Stimulated activated CD8-positive, alpha-beta memory T cell treated with anti-CD3 and anti-CD28 coated beads, Interleukin-7, amount 100 ng/mL, for 1 hour (primary cell): Measurements from ENCODE around the gene CLTC.
"Not testable (repeated sequence)": the region's sequence is repeated elsewhere in the genome, so short reads cannot be mapped to it uniquely, and the experiment has no call there.

Experiments used
- DNase-seq, 2 donors: peaks; one replicate each; pipeline ENCODE4 v3.0.0-alpha.2; 2020; ENCODE audit warnings: low read depth in 2 of 2

Gene CLTC

DNA sequence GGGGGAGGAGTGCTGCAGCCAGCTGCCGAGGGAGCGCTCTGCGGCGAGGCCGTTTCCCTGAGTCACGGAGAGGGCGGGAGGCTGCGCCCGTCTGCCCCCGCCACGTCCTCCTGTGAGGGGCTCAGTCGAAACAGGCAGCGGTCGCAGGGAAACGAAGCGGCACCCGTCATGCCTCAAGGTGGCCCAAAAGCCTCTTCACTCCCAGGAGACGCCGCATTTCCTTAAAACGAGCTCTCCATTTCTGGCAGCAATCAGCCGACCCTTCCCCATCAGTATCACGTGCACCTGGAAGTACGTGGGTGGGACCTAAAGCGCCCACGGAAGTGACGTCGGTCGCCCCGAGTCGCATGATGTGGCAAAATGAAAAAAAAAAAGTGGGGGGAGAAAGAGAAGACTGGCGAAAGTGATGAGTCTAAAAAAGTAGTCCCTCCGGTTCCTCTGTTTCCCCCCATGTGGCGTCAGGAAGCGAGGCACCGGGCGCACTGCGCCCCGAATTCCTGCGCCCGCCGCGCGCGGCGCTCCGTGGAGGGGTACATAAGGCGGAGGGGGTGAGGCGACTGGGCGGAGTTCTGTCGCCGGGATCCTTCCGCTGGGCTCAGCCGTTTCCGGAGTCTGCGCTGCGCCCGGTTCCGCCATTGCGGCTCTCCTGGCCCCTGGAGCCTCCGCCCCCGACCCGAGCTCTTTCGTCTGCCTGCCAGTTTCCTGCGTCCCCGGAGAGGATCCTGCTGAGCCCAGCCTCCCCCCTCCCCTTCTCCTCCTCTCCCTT lies at the start of gene CLTC:
CLTC (plus strand) TSS at position 598 of the 766 bp plus-strand sequence. CDS start 237 bp downstream, outside the sequence.
- peak; percentile 78 to 80 for DNase-seq

DNA sequence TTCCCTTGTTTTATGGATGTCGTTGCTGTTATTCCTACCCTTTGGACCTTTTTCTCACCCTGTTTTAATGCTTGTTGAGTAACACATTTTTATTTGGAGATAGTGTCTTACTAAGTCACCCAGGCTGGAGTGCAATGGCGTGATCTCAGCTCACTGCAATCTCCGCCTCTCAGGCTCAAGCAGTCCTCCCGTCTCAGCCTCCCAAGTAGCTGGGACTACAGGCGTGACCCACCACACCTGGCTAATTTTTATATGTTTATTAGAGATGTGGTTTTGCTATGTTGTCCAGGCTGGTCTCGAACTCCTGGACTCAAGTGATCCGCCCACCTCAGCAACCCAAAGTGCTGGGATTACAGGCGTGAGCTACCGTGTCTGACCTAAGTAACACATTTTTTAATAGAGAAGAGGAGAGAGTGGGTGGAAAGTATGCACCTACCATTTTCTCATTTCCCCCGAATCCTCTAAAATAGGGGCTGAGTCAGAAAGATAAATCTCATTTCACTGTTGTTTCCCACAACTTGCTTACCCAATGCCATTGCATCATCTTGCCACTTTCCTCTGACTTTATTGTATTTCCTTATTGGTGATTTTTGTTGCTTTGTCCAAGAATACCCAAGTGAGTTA lies 47.3 kb upstream of the CLTC start:
- no peak for DNase-seq

DNA sequence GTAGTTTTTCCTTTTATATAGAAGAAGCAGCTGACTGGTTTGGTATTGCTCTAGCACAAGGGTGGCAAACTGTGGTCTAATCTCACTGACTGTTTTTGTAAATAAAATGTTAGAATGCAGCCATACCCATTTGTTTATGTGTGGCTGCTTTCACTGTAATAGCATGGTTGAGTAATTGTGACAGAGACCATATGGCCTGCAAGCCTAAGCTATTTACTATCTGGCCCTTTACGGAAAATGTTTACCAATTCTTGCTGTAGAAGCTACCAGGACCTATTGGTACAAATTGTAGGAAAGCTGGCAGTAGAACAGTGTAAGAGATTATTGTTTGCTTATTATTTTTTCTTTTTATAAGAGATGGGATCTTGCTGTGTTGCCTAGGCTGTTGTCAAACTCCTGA lies 35.5 kb upstream of the CLTC start:
- DNase-seq, result not testable (repeated sequence)

DNA sequence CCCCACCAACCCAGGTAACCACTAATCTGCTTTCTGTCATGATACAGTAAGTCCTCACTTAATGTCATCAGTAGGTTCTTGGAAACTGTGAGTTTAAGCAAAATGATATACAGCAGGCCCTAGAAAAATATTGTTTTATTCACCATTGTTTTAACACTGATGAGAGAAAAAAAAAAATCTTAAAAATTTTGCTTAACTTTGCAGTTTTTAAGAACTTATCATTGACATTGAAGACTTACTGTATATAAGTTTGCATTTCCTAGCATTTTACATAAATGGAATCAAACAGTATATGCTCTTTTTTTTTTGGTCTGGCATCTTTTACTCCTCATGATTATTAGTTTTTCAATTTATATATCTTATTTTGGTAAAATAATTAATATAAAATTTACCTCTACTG lies 19.5 kb upstream of the CLTC start:
- no peak for DNase-seq

DNA sequence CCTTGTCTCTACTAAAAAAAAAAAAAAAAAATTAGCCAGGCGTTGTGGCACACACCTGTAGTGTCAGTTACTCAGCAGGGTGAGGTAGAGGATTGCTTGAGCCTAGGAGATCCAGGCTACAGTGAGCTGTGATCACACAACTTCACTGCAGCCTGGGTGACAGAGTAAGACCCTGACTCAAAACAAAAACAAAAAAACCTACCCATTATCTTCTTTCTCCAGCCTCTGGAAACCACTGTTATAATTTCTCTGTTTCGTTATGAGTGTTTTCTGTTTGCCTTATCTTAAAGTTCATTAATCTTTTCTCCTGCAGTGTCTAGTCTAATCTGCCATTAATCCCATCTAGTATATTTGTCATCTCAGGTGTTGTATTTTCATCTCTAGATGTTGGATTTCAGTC lies 18.6 kb upstream of the CLTC start:
- no peak for DNase-seq

DNA sequence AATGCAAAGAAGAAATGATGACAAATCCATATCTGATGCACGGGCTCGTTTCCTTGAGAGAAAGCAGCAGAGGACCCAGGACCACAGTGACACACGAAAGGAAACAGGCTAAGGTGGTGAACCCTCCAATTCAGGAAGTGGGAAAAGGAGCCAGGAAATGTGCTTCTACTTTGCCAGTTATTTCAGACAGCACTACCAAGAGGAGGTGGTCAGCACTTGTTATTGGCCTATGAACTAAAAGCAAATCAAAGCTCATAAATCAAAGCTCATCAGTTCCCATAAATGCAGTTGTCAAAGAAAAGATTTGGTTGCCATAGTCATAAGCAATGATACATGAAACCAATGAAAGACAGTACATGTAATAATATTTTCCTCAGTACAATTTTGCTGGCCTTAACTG lies 12.6 kb upstream of the CLTC start:
- no peak for DNase-seq

DNA sequence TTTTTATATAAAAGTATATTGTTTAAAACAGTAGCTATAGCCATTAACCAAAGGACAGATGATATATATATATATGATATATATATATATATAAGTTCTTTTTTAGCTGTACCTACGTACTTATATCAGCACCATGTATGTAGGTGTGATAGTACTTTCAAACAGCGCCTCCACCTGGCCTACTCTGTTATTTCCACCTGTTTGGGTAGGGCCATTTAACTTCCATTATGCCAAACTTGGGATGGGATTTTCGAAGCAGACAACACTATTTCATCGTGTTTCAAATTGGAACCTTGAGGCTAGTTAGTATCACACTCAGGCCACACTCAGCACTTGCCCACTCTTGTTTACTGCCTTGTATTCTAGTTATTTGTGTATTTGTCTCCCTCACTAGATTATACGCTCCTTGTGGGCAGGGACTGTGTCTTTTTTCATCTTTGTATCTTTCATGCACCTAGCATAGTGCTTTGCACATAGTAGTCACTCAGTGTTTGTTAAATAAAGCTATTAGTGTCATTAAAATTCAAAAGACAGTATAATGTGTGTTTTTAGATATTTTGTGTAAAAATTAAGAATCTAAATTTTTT lies 11.8 kb upstream of the CLTC start:
- DNase-seq, result no peak

DNA sequence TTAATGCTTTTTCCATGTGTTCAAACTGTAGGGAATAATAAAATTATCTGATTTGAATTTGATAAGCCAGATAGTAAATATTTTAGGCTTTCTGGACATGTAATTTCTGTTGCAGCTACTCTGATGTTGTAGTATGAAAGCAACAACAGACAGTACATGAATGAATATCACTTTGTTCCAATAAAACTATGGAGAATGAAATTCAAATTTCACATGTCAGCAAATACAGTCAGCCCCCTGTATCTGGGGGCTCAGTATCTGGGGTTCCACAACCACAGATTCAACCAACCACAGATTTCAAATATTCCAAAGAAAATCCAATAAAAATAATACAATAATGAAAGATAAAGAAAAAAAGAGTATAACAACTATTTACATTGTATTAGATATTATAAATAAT lies 8.2 kb upstream of the CLTC start:
- no peak for DNase-seq

DNA sequence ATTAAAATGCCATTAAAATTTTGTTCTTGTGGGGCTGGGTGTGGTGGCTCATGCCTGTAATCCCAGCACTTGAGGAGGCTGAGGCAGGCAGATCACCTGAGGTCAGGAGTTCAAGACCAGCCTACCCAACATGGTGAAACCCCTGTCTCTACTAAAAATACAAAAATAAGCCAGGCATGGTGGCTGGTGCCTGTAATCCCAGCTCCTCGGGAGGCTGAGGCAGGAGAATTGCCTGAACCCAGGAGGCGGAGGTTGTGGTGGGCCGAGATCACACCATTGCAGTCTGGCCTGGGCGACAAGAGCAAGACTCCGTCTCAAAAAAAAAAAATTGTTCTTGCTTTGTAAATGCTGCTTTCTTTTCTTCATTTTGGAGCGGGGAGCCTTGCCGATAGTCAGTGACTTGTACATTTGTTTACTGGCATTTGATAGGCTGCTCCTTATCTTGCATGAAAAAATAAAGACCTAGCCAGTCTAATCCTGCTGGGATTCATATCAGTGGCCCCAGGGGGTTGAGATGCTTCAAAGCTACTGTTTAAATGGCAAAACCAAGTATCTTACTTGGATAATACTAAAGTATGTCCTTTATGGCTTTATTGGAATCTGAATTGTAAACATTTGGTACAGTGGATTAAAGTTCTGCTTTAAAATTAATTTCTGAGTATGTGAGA lies 3.3 kb upstream of the CLTC start:
- no peak for DNase-seq

DNA sequence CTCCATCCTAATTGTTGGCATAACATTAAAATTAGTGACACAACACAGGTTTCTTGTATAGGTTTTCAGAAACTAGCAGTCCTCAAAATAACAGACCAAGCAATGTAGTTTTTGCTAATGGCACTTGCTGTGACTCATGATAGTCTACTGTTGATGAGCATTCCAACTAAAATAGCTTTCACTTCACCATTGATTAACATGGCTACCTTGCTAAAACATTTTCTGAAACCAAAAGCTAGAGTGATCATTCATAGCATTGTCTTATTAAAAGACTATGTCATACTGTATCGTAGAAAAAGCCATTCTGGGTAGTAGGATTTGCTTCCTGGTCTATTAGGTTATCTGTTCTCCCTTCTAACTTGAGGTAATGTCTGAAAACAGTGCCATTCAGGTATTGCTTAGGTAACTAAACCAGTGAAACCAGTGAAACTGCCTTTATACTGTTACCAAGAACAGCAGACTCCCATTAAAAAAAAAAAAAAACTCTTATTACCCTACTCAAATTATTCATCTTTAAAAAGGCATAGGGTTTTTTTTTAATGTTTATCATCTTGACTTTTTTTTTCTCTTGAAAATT lies 2.5 kb upstream of the CLTC start:
- DNase-seq, result no peak

DNA sequence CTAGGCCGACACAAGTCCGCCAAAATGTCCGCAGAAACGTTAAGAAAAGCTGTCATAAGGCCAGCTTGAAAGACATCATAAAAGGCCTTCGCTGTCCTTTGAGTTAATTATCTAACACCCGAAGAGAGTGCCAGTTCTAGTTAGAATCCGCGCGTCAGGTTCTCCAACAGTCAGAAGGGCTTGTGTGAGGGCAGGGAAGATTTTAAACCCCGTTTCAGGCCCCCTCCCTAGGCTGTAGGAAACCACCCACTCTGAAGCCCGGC lies 729 bp upstream of the CLTC start:
- DNase-seq, result no peak

DNA sequence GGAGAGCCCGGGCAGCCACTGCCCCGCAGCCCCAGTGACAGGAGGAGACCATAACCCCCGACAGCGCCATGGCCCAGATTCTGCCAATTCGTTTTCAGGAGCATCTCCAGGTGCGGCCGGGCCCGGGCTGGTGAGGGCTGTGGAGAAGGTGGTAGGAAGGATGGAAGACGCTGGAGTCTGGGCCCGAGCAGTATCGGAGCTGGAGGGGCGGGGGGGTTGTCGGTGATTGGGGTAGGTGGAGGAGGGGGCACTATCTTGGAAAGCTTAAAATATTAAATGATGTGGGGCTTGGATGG lies 317 bp downstream of the CLTC start:
- no peak for DNase-seq

DNA sequence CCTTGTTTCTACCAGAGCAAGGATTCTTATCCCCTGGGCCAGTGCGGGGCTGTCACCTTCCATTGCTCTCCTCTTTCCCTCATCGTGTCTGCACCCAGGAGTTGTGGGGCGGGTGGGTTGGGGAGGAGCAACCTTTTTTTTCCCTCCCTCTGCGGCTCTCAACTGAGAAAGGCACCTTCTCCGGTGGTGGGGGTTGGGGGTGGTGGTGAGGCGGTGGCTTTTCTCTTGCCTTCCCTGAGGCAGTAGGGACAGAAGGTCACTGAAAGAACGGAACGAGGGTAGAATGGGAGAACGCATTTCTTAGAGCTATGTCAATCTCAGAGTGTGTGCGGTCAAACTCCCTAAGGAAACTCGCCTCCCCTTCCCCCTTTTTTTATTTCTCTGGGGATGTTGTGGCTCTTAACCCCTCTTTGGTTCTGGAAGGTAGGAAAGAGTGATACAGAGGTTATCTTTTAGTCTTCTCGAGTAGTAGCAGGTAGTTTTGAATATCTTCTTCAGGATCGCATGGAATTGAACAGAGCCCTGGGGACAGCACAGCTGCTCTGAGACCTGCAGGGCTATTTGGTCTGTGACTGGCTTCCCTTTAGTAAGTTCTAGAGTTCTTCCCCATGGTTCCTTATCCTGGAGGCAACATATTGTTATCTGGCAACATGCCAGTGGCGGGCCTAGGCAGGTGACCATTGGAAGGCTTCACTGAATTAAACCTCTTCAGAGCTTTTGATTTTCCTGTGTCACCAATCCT lies 994 bp downstream of the CLTC start:
- DNase-seq, result peak in 1 of 2 donors; percentile 15

DNA sequence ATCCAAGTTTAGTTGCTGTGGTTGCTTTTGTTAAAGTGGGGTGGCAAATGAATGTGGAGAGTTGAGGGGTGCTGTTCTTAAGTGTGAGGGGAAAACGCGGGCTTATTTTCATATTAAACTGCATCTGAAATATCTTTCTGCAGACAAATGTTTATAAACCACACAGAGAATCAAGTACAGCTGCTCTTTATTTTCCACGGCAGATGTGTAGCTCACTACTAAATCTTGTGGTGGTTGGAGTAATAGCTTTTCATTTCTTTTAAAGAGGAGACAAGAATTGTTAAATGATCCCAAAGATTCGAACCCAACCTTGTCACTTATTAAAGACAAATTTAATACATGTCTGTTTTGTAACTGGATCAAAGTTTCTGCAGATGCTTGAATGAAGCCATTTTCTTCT lies 2.1 kb downstream of the CLTC start:
- DNase-seq, result no peak

DNA sequence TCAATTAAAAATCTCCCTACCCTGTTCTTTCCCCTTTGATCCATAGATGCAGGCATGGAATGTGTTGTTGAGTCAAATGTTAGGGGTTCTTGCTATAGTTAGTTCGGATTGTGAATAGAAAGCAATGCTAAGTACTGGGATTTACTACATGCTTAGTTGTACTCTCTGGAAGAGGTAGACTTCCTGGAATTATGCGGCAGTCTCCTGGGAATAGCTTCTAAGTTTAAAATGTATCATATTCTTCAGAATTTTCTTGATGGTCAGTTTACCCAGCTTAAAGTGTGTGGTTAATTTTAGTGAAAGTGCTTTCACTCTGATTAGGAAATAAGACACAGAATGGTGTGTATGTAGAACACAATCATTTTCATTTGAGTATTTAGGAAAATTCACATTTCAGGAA lies 3.5 kb downstream of the CLTC start:
- no peak for DNase-seq

DNA sequence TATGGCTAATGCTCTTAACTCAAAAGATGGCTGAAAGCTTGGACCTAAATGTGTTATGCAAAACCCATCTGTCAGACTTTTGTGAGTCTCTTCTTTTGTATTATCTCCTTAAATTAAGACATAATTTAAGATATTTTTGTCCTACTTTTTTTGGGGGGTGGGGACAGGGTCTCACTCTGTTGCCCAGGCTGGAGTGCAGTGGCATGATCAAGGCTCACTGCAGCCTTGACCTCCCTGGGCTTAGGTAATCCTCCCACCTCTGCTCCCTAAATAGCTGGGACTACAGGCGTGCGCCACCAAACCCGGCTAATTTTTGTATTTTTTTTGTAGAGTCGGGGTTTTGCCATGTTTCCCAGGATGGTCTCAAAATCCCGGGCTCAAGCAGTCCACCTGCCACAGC lies 7.1 kb downstream of the CLTC start:
- no peak for DNase-seq

DNA sequence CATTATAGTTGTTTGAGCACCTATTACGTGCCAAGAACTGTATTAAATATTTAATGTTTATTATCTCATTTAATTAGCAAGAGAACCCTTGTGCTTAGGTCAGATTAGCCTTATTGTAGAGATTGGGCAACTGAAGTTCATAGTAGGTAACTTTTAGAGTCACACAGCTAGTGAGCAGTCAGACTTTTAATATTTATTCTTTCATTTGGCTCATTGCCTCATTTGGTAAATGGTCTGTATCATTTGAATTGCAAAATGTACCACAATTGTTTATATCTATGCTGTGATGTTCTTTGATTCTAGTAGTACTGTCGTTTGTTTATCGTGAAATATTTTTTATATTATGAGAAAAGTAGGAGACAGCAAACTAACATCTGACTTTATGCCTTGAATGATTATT lies 7.6 kb downstream of the CLTC start:
- no peak for DNase-seq

DNA sequence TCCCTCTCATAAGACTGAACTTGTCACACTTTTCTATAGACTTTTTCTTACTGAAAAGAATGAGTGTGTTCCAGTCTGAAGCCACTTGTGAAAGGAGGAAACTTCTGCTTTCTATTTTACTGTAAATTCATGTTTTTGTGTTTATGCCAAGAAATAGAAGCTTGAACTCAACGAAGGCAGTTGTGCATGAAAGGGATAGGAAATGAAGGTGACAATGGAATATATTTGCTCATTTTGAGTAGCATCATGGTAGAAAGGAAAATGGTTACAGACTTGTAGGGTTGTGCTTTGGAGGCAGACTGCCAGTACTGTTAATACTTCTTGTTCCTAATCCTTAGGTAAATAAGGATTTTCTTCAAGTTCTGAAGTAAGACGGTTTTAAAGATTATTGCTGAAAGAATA lies 8.1 kb downstream of the CLTC start:
- DNase-seq, result no peak

DNA sequence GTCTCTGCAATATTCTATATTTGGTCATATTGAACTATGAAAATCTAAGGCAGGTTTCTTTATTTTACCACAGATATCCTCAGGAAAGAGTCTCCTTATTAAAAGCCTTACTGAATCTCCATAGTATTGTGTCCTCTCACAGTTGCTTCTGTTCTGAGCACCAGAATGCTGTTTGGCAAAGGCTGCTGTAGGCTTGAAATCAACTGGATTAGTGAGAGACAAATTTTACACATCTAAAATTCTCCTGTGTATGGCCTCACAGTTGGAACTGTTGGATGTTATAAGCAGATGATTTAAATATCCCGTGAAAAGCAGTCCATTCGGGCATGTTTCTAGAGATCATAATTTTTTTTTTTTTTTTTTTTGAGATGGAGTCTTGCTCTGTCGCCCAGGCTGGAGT lies 9.5 kb downstream of the CLTC start:
- DNase-seq, result no peak

DNA sequence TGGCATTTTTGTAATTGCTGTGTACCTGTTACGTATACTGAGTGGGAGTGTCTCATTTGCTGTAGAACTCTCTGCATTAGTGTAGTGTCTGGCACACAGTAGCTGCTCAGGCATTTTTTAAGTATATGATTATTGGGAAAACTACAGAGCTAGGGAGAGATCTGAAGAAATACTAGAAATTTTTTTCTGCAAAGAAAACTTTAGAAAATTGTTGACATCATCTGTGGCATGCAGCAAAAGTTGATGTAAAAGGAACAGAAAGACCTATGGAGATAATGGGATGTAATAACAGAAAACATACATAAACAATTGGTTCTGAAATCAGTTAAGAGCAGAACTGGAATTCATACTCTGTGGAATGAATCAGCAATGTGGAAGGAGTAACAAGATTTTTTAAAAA lies 11.6 kb downstream of the CLTC start:
- DNase-seq, result no peak

DNA sequence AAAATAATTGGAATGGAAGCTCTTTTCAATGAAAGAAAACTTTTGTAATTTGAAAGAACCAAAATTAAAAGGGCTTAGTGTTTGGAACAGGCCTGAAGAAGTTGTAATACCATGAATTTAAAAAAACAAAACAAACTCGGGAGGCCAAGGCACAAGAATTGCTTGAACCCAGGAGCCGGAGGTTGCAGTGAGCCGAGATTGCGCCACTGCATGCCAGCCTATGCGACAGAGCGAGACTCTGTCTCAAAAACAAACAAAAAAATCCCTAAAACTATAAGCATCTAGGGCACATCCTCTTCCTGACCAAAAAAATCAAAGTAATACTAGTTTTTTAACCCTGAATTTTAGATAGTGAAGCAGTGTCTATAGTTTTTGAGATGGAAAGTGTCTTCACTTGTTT lies 12.7 kb downstream of the CLTC start:
- no peak for DNase-seq

DNA sequence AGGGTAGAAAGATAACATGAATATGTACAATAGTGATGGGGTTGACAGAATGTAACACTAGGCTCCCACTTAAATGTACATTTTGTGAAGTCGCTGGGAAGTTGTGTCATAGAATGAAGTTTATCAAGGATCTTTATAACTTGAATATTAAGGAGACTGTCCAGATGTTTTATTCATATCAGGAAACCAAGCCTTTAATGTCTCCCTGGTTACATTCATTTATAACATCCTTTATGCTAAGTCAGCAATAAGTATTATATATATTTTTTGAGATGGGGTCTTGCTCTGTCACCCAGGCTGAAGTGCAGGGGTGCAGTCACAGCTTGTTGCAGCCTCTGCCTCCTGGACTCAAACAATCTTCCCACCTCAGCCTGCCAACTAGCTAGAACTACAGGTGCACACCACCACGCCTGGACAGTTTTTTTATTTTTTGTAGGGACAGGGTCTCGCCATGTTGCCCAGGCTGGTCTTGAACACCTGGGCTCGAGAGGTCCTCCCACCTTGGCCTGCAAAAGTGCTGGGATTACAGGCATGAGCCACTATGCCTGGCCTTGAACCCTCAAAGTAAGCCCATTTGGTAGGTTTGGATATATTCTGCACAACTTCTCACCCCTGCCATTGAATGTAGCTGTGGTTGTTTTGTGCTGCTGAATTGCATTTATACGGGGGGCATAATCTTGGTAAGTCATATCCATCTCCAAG lies 14.1 kb downstream of the CLTC start:
- DNase-seq, result no peak
